HL-60 (cell line): ENCODE data around the gene CLTA.

Experiments
- GABPA ChIP-seq: IDR thresholded peaks from 2 replicates; pipeline ENCODE4 v1.6.1; 2012; ENCODE audit warnings: low read depth
- POLR2AphosphoS5 ChIP-seq: IDR thresholded peaks from 2 replicates; pipeline ENCODE4 v1.6.1; 2012; ENCODE audit warnings: low read depth
- SPI1 ChIP-seq: IDR thresholded peaks from 2 replicates; pipeline ENCODE4 v1.6.1; 2012; ENCODE audit warnings: low read depth, mild to moderate bottlenecking, borderline replicate concordance
- TF ChIP-seq, protein P1 (sequence below): IDR thresholded peaks from one replicate; pipeline ENCODE4 v1.5.1; 2011; ENCODE audit warnings: low read length, control low read depth, inconsistent platforms; ENCODE audit not compliant: insufficient read depth
- TF ChIP-seq, protein P2 (sequence below): IDR thresholded peaks from 2 replicates; pipeline ENCODE4 v1.6.1; 2012; ENCODE audit warnings: low read depth; ENCODE audit not compliant: insufficient replicate concordance

DNA sequence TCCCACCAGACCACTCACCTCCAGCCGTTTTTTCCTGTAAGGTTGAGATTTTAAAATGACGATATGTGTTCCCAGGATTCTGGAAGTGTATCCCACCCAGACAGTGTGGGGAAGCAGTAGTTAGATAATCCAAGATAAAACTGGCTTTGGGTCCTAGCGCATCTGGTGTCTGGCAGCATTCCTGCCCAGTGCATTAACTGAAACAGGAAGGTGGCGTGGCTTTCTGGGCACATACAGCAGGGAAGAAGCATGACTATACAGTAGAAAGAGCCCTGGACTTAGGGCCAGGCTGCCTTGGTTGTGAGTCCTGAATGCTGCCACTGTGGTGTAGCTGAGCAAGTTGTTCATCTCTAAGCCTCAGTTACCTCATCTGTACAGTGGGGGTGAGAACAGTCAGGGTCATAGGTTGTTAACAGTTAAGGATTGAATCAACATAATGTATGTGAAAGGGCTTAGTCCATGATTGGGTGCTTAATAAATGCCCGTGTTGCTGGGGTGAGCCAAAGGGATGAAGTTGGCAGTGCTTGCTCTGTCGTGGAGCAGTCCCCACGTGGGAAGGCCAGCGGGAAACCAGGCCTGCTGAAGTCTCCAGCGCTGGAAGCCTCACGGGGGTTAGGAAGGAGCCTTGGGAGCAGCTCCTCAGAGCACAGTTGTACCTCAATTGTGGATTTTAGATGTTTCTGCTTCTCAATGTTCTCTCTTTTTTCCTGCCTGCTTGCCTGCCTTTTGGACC lies 18.0 kb downstream of the CLTA start:
- TF ChIP-seq, protein P1, sequence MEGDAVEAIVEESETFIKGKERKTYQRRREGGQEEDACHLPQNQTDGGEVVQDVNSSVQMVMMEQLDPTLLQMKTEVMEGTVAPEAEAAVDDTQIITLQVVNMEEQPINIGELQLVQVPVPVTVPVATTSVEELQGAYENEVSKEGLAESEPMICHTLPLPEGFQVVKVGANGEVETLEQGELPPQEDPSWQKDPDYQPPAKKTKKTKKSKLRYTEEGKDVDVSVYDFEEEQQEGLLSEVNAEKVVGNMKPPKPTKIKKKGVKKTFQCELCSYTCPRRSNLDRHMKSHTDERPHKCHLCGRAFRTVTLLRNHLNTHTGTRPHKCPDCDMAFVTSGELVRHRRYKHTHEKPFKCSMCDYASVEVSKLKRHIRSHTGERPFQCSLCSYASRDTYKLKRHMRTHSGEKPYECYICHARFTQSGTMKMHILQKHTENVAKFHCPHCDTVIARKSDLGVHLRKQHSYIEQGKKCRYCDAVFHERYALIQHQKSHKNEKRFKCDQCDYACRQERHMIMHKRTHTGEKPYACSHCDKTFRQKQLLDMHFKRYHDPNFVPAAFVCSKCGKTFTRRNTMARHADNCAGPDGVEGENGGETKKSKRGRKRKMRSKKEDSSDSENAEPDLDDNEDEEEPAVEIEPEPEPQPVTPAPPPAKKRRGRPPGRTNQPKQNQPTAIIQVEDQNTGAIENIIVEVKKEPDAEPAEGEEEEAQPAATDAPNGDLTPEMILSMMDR = no peak
- TF ChIP-seq POLR2AphosphoS5 = no peak
- TF ChIP-seq, protein P2, sequence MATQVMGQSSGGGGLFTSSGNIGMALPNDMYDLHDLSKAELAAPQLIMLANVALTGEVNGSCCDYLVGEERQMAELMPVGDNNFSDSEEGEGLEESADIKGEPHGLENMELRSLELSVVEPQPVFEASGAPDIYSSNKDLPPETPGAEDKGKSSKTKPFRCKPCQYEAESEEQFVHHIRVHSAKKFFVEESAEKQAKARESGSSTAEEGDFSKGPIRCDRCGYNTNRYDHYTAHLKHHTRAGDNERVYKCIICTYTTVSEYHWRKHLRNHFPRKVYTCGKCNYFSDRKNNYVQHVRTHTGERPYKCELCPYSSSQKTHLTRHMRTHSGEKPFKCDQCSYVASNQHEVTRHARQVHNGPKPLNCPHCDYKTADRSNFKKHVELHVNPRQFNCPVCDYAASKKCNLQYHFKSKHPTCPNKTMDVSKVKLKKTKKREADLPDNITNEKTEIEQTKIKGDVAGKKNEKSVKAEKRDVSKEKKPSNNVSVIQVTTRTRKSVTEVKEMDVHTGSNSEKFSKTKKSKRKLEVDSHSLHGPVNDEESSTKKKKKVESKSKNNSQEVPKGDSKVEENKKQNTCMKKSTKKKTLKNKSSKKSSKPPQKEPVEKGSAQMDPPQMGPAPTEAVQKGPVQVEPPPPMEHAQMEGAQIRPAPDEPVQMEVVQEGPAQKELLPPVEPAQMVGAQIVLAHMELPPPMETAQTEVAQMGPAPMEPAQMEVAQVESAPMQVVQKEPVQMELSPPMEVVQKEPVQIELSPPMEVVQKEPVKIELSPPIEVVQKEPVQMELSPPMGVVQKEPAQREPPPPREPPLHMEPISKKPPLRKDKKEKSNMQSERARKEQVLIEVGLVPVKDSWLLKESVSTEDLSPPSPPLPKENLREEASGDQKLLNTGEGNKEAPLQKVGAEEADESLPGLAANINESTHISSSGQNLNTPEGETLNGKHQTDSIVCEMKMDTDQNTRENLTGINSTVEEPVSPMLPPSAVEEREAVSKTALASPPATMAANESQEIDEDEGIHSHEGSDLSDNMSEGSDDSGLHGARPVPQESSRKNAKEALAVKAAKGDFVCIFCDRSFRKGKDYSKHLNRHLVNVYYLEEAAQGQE = no peak
- no peak for TF ChIP-seq SPI1
- no peak for TF ChIP-seq GABPA
